HG02938 (cell line): ENCODE data around the gene RIOX2.

Experiments
- ATAC-seq: cut with Tn5 transposase; IDR thresholded peaks from one replicate; pipeline ENCODE4 v1.9.1; 2021; ENCODE audit warnings: mild to moderate bottlenecking, moderate library complexity; ENCODE audit not compliant: unreplicated experiment

Gene RIOX2

GRCh38 chr3:97956051-97956450 is 16.2 kb downstream of the RIOX2 start:
- ATAC-seq = no peak

- ATAC-seq = no peak
These were observed 17.9 kb downstream of the RIOX2 start for GRCh38 chr3:97954228-97954827.

GRCh38 chr3:97952872-97953271 is 19.4 kb downstream of the RIOX2 start:
- ATAC-seq = no peak

- no peak for ATAC-seq
These were observed 20.0 kb downstream of the RIOX2 start for GRCh38 chr3:97952280-97952679.

GRCh38 chr3:97950360-97950759 is 21.9 kb downstream of the RIOX2 start:
- ATAC-seq = no peak

- ATAC-seq = no peak
These were observed 22.5 kb downstream of the RIOX2 start for GRCh38 chr3:97949743-97950142.

- ATAC-seq = no peak
These were observed 23.1 kb downstream of the RIOX2 start for GRCh38 chr3:97949110-97949485.

GRCh38 chr3:97948351-97949109 is 23.7 kb downstream of the RIOX2 start:
- ATAC-seq = no peak

- ATAC-seq = no peak
These were observed 29.3 kb downstream of the RIOX2 start for GRCh38 chr3:97942801-97943546.

GRCh38 chr3:97940034-97940433 is 32.2 kb downstream of the RIOX2 start:
- no peak for ATAC-seq

GRCh38 chr3:97939401-97939800 is 32.8 kb downstream of the RIOX2 start:
- ATAC-seq = no peak

GRCh38 chr3:97938444-97938843 is 33.8 kb downstream of the RIOX2 start:
- no peak for ATAC-seq

GRCh38 chr3:97937205-97937604 is 35.0 kb downstream of the RIOX2 start:
- no peak for ATAC-seq

GRCh38 chr3:97935842-97936241 is 36.4 kb downstream of the RIOX2 start:
- no peak for ATAC-seq

GRCh38 chr3:97934980-97935695 is 37.1 kb downstream of the RIOX2 start:
- ATAC-seq = no peak

GRCh38 chr3:97932387-97932801 is 39.8 kb downstream of the RIOX2 start:
- ATAC-seq = no peak

- ATAC-seq = no peak
These were observed 41.0 kb downstream of the RIOX2 start for GRCh38 chr3:97931218-97931617.

GRCh38 chr3:97930018-97930417 is 42.2 kb downstream of the RIOX2 start:
- no peak for ATAC-seq

- no peak for ATAC-seq
These were observed 43.2 kb downstream of the RIOX2 start for GRCh38 chr3:97928986-97929385.

- ATAC-seq = no peak
These were observed 44.5 kb downstream of the RIOX2 start for GRCh38 chr3:97927704-97928103.

GRCh38 chr3:97917813-97918536 is 54.3 kb downstream of the RIOX2 start:
- ATAC-seq = no peak
